ENCODE results near the gene CNDP1. TPM values are rescaled to one million over a fixed set of nuclear protein-coding genes. Genes with fewer than 3 reads are reported as not detected.

Gene CNDP1
- total RNA-seq, 4 donors from 2014 or later, result 0.08 to 2.4 TPM; not detected in 2

DNA sequence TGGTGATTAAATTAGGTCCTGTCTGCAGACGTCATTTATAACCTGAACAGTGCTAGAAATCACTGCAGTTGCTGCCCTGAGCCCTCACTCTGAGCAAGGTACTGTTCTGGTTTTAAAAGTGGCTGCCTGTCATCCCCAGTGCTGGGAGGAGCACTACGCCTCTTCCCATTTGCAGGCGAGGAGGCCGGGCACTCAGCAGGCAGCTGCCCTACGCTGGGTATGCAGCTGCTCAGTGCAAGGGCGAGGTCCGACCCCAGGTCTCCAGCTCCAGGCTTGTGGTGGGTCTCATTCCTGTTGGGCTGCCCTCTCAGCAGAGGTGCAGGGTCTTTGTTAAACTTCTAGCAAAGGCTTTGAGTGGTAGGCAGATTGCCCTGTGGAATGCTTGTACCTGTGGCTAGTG lies 22.5 kb upstream of the CNDP1 start:
- TF ChIP-seq POLR2A (IDR thresholded peaks at IDR 0.05), result no peak
- TF ChIP-seq, protein P1, sequence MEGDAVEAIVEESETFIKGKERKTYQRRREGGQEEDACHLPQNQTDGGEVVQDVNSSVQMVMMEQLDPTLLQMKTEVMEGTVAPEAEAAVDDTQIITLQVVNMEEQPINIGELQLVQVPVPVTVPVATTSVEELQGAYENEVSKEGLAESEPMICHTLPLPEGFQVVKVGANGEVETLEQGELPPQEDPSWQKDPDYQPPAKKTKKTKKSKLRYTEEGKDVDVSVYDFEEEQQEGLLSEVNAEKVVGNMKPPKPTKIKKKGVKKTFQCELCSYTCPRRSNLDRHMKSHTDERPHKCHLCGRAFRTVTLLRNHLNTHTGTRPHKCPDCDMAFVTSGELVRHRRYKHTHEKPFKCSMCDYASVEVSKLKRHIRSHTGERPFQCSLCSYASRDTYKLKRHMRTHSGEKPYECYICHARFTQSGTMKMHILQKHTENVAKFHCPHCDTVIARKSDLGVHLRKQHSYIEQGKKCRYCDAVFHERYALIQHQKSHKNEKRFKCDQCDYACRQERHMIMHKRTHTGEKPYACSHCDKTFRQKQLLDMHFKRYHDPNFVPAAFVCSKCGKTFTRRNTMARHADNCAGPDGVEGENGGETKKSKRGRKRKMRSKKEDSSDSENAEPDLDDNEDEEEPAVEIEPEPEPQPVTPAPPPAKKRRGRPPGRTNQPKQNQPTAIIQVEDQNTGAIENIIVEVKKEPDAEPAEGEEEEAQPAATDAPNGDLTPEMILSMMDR (IDR thresholded peaks at IDR 0.05), result no peak
- peak in 1 of 2 donors; percentile 72 for DNase-seq (ENCODE audit: low spot score in 2 of 2)
- WGBS, 2 donors, result 82 to 92% methylated on average over 4 to 7 of the region's 7 CpGs
- no peak overlapping the region for H3K4me3 ChIP-seq (ENCODE audit: low read depth, poor library complexity, severe bottlenecking)
- intact Hi-C loops (cut with DNase I; ENCODE audit: low total_unique reads), result no loop called here

DNA sequence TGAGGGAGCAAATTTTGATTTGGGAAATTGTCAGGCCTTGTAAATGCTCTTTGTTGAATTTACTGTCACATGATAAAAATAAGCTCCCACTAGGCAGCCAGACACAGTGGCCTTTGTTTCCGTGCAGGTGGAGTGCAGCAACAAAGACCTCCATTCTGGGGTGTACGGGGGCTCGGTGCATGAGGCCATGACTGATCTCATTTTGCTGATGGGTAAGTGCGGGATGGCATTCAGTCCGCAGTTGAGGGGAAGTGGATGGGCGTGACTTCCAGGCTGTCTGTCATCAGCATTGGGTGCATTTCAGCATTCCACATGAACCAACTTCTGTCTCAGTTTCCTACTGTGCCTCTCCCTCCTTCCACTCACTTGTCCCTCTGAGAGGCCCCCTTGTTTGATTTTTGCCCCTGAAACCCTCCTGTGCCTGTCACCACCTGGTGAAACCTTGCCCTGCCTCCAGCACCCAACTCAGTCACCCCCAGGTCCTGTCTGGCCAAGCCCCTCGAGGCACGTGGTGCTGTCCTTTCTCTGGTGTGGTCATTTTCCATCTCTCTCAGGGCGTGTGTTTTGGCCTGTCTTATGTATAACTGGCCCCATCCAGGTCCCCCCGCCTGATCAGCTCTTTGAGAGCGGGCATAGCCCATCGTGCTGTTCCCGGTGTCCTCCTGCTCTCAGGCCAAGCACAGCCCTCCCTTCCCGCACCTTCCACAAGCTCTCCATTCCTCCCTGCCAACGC lies 21.8 kb upstream of the CNDP1 start:
- intact Hi-C loops (cut with DNase I; ENCODE audit: low total_unique reads), result no loop called here
- TF ChIP-seq, protein P1 (IDR thresholded peaks at IDR 0.05), result no peak
- no peak for TF ChIP-seq POLR2A (IDR thresholded peaks at IDR 0.05)
- WGBS, 2 donors, result 92 to 93% methylated on average over 15 of the region's 15 CpGs
- H3K4me3 ChIP-seq (ENCODE audit: low read depth, poor library complexity, severe bottlenecking), result no peak overlapping the region
- DNase-seq (ENCODE audit: low spot score in 2 of 2), result peak in 1 of 2 donors; percentile 45

GRCh38 chr18:74513149-74513882 lies 21.0 kb upstream of the CNDP1 start:
- DNase-seq (ENCODE audit: low spot score in 2 of 2), result peak in 1 of 2 donors; percentile 67
- H3K4me3 ChIP-seq (ENCODE audit: low read depth, poor library complexity, severe bottlenecking), result no peak overlapping the region
- 88 to 93% methylated on average over 27 of the region's 27 CpGs for WGBS, 2 donors
- TF ChIP-seq POLR2A (IDR thresholded peaks at IDR 0.05), result no peak
- TF ChIP-seq, protein P1 (IDR thresholded peaks at IDR 0.05), result no peak
- intact Hi-C loops (cut with DNase I; ENCODE audit: low total_unique reads), result no loop called here

DNA sequence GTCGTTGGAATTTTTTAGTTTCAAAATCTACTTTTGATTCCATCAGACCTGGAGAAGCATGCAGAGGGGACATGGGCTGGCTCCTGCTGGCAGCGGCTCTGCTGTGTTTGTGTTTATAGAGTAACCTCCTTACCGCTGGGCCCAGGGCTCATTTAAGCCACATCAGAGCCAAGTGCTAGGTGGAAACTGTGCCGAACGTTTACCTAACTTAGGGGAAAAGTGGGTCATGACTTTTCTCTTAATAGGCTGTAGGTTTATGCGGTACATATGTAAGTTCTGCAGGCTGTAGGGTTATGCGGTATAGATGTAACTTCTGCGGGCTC lies 20.5 kb upstream of the CNDP1 start:
- no peak overlapping the region for H3K4me3 ChIP-seq (ENCODE audit: low read depth, poor library complexity, severe bottlenecking)
- intact Hi-C loops (cut with DNase I; ENCODE audit: low total_unique reads), result no loop called here
- TF ChIP-seq, protein P1 (IDR thresholded peaks at IDR 0.05), result no peak
- no peak for TF ChIP-seq POLR2A (IDR thresholded peaks at IDR 0.05)
- WGBS, 2 donors, result 83 to 85% methylated on average over 8 of the region's 8 CpGs
- peak in 1 of 2 donors; percentile 46 for DNase-seq (ENCODE audit: low spot score in 2 of 2)

DNA sequence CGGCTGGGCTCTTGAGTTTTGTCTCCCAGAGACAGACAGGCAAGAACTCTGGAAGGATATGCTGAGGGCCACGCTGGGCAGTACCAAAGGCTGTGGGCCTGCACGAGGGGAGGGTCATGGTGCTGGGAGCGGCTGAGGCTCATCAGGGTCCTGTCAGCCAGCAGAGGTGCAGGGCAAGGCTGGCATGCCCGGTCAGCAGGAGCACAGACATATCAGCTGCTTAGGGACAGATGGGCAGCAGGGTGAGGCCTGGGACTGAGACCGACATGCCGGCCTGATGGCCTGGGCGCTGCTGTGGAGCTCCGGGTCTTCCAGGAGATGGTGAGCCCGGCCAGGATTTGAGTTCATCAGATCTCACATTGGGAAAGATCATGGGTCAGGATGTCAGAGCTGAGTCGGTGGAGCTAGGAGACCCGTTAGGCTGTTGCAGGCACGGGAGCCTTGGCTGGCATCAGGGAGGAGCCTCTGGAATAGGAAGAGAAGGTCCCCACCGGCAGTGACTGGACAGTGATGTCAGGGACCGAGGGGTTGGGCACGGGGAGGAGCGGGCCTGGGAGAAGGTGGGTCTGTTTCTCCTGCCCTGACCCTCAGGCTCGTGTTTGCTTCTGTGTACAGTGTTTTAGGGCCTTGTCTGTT lies 19.3 kb upstream of the CNDP1 start:
- WGBS, 2 donors, result 88 to 90% methylated on average over 17 to 18 of the region's 18 CpGs
- intact Hi-C loops (cut with DNase I; ENCODE audit: low total_unique reads), result no loop called here
- TF ChIP-seq, protein P1 (IDR thresholded peaks at IDR 0.05), result no peak
- no peak for TF ChIP-seq POLR2A (IDR thresholded peaks at IDR 0.05)
- no peak overlapping the region for H3K4me3 ChIP-seq (ENCODE audit: low read depth, poor library complexity, severe bottlenecking)
- DNase-seq (ENCODE audit: low spot score in 2 of 2), result peak in 1 of 2 donors; percentile 84

Measured in lower leg skin (tissue), 4 donors.